Effector memory CD4-positive, alpha-beta T cell (primary cell): ENCODE results near the gene PASD1.

Experiments used
- DNase-seq, 3 donors: peaks; one replicate each; pipeline ENCODE4 v3.0.0-alpha.2; 2020
- H3K27ac ChIP-seq: 2 replicates; pipeline ENCODE4 v1.7.0; 2013; ENCODE audit warnings: mild to moderate bottlenecking, low read length, moderate library complexity; ENCODE audit not compliant: insufficient read depth, poor library complexity, severe bottlenecking
- H3K27me3 ChIP-seq: replicated peaks from 2 replicates; pipeline ENCODE4 v1.7.0; 2013; ENCODE audit warnings: mild to moderate bottlenecking, low read length; ENCODE audit not compliant: insufficient read depth, control insufficient read depth, poor library complexity, severe bottlenecking
- H3K36me3 ChIP-seq: 2 replicates; pipeline ENCODE4 v1.7.0; 2013; ENCODE audit warnings: mild to moderate bottlenecking, low read length, moderate library complexity; ENCODE audit not compliant: control insufficient read depth, insufficient read depth
- H3K4me1 ChIP-seq: 2 replicates; pipeline ENCODE4 v1.7.0; 2013; ENCODE audit warnings: low read length, mild to moderate bottlenecking; ENCODE audit not compliant: control insufficient read depth, insufficient read depth, poor library complexity, severe bottlenecking
- H3K4me3 ChIP-seq: 2 replicates; pipeline ENCODE4 v1.7.0; 2013; ENCODE audit warnings: low read length, low read depth, mild to moderate bottlenecking; ENCODE audit not compliant: insufficient read depth, poor library complexity, severe bottlenecking
- H3K9me3 ChIP-seq: 2 replicates; pipeline ENCODE4 v1.7.0; 2013; ENCODE audit warnings: mild to moderate bottlenecking, low read length, moderate library complexity; ENCODE audit not compliant: control insufficient read depth

The PASD1 gene

GRCh38 chrX:151604931-151605330 is 41.5 kb downstream of the PASD1 start:
- Histone ChIP-seq H3K36me3 (no peaks in the 10 kb centered on the region), H3K27ac (no peak overlapping the region), H3K4me1 (no peaks in the 10 kb centered on the region), H3K9me3 (no peaks in the 10 kb centered on the region), H3K27me3 (no peaks in the 10 kb centered on the region), H3K4me3 (no peak overlapping the region)
- DNase-seq = no peak

GRCh38 chrX:151609222-151609621 is 45.7 kb downstream of the PASD1 start:
- H3K27ac ChIP-seq = no peak overlapping the region
- H3K36me3 ChIP-seq = no peaks in the 10 kb centered on the region
- DNase-seq = no peak
- no peak overlapping the region for H3K4me3 ChIP-seq
- H3K4me1 ChIP-seq = no peaks in the 10 kb centered on the region
- no peaks in the 10 kb centered on the region for H3K9me3 ChIP-seq
- H3K27me3 ChIP-seq = no peaks in the 10 kb centered on the region

- no peaks in the 10 kb centered on the region for H3K36me3 ChIP-seq
- DNase-seq = no peak
- H3K9me3 ChIP-seq = no peaks in the 10 kb centered on the region
- no peaks in the 10 kb centered on the region for H3K4me1 ChIP-seq
- H3K27ac ChIP-seq = no peak overlapping the region
- no peak overlapping the region for H3K4me3 ChIP-seq
- H3K27me3 ChIP-seq = no peaks in the 10 kb centered on the region
Observed at GRCh38 chrX:151621422-151621821, 57.9 kb downstream of the PASD1 start.

- no peak overlapping the region for H3K27ac ChIP-seq
- H3K9me3 ChIP-seq = no peaks in the 10 kb centered on the region
- DNase-seq = no peak
- H3K36me3 ChIP-seq = no peaks in the 10 kb centered on the region
- H3K4me3 ChIP-seq = no peak overlapping the region
- no peaks in the 10 kb centered on the region for H3K27me3 ChIP-seq
- no peaks in the 10 kb centered on the region for H3K4me1 ChIP-seq
Observed at GRCh38 chrX:151624677-151625076, 61.2 kb downstream of the PASD1 start.

GRCh38 chrX:151631822-151632221 is 68.3 kb downstream of the PASD1 start:
- no peaks in the 10 kb centered on the region for H3K9me3 ChIP-seq
- H3K4me1 ChIP-seq = no peaks in the 10 kb centered on the region
- no peaks in the 10 kb centered on the region for H3K27me3 ChIP-seq
- H3K27ac ChIP-seq = no peak overlapping the region
- H3K4me3 ChIP-seq = no peak overlapping the region
- DNase-seq = no peak
- no peaks in the 10 kb centered on the region for H3K36me3 ChIP-seq

- Histone ChIP-seq H3K27ac (no peak overlapping the region), H3K9me3 (no peaks in the 10 kb centered on the region), H3K4me1 (no peaks in the 10 kb centered on the region), H3K4me3 (no peak overlapping the region), H3K36me3 (no peaks in the 10 kb centered on the region), H3K27me3 (no peaks in the 10 kb centered on the region)
- no peak for DNase-seq
Observed at GRCh38 chrX:151633157-151633556, 69.7 kb downstream of the PASD1 start.

- Histone ChIP-seq H3K4me3 (no peak overlapping the region), H3K27ac (no peak overlapping the region), H3K9me3 (no peaks in the 10 kb centered on the region), H3K36me3 (no peaks in the 10 kb centered on the region), H3K4me1 (no peaks in the 10 kb centered on the region), H3K27me3 (no peaks in the 10 kb centered on the region)
- DNase-seq = no peak
Observed at GRCh38 chrX:151634937-151635336, 71.5 kb downstream of the PASD1 start.

GRCh38 chrX:151641564-151641963 is 78.1 kb downstream of the PASD1 start:
- no peaks in the 10 kb centered on the region for H3K36me3 ChIP-seq
- H3K4me1 ChIP-seq = no peaks in the 10 kb centered on the region
- H3K27ac ChIP-seq = no peak overlapping the region
- no peak for DNase-seq
- no peaks in the 10 kb centered on the region for H3K27me3 ChIP-seq
- no peaks in the 10 kb centered on the region for H3K9me3 ChIP-seq
- H3K4me3 ChIP-seq = no peak overlapping the region

GRCh38 chrX:151675121-151675746 is 111.8 kb downstream of the PASD1 start:
- Histone ChIP-seq H3K4me3 (no peak overlapping the region), H3K9me3 (no peaks in the 10 kb centered on the region), H3K36me3 (no peaks in the 10 kb centered on the region), H3K27ac (no peak overlapping the region), H3K4me1 (no peaks in the 10 kb centered on the region), H3K27me3 (no peaks in the 10 kb centered on the region)
- no peak for DNase-seq

GRCh38 chrX:151676196-151676595 is 112.7 kb downstream of the PASD1 start:
- H3K4me1 ChIP-seq = no peaks in the 10 kb centered on the region
- no peaks in the 10 kb centered on the region for H3K36me3 ChIP-seq
- no peaks in the 10 kb centered on the region for H3K9me3 ChIP-seq
- H3K27ac ChIP-seq = no peak overlapping the region
- H3K27me3 ChIP-seq = no peaks in the 10 kb centered on the region
- DNase-seq = no peak
- H3K4me3 ChIP-seq = no peak overlapping the region
